PC-3 (cell line): ENCODE results near the gene SCN5A. TPM values are rescaled to one million over a fixed set of nuclear protein-coding genes. Genes with fewer than 3 reads are reported as not detected.

ENCODE experiments used
- ATAC-seq: fragments of 200-7000 bp; cut with Tn5 transposase; 2 replicates; pipeline ENCODE4 v1.9.1; 2020; ENCODE audit warnings: mild to moderate bottlenecking, moderate library complexity
- BruUV-seq: library from RNA; stranded (reverse); fragments of 400-500 nt; replicated peaks from 2 replicates; lab custom pipeline; 2021; lab: Mats Ljungman, UMichigan
- CTCF ChIA-PET: fragments of 300-600 bp; sonication (Branson Sonifier 250); formaldehyde crosslinking; loops from one replicate; lab custom pipeline; 2022; ENCODE audit warnings: antibody characterized with exemption; lab: Charles Lee
- POLR2A ChIA-PET: fragments of 300-600 bp; sonication (Branson Sonifier 250); formaldehyde crosslinking; loops from one replicate; lab custom pipeline; 2022; ENCODE audit warnings: antibody characterized with exemption; ENCODE audit not compliant: unreplicated experiment; lab: Charles Lee
- DNase-seq: peaks from one replicate; pipeline ENCODE4 v3.0.0-alpha.2; 2015
- H2AFZ ChIP-seq: fragments of 300-600 bp; sonication (generic); 2 replicates; pipeline ENCODE4 v1.6.0; 2016; ENCODE audit warnings: antibody characterized with exemption, low read length
- H3F3A ChIP-seq: fragments of 300-600 bp; sonication (generic); one replicate; pipeline ENCODE4 v1.6.0; 2017; ENCODE audit warnings: antibody characterized with exemption, low read length, control low read depth, mild to moderate bottlenecking; ENCODE audit not compliant: unreplicated experiment
- H3K27ac ChIP-seq: fragments of 300-600 bp; sonication (generic); 2 replicates; pipeline ENCODE4 v1.5.1; 2016; ENCODE audit warnings: mild to moderate bottlenecking, low read length
- H3K27me3 ChIP-seq: fragments of 300-600 bp; sonication (generic); 2 replicates; pipeline ENCODE4 v1.6.1; 2016; ENCODE audit warnings: low read length, mixed read lengths
- H3K36me3 ChIP-seq: fragments of 300-600 bp; sonication (generic); 2 replicates; pipeline ENCODE4 v1.6.1; 2016; ENCODE audit warnings: low read depth, mixed run types, low read length, mixed read lengths
- H3K4me1 ChIP-seq: fragments of 300-600 bp; sonication (generic); 2 replicates; pipeline ENCODE4 v1.5.1; 2016; ENCODE audit warnings: low read length; ENCODE audit not compliant: insufficient read depth
- H3K4me2 ChIP-seq: fragments of 300-600 bp; sonication (generic); 2 replicates; pipeline ENCODE4 v1.6.0; 2016; ENCODE audit warnings: low read length
- H3K4me3 ChIP-seq: fragments of 300-600 bp; sonication (generic); 2 replicates; pipeline ENCODE4 v1.5.1; 2016; ENCODE audit warnings: mild to moderate bottlenecking, low read length, mixed read lengths
- H3K79me2 ChIP-seq: fragments of 300-600 bp; sonication (generic); 2 replicates; pipeline ENCODE4 v1.6.1; 2017; ENCODE audit warnings: low read length, mixed read lengths
- H3K9ac ChIP-seq: fragments of 300-600 bp; sonication (generic); 2 replicates; pipeline ENCODE4 v1.6.0; 2016; ENCODE audit warnings: mild to moderate bottlenecking, low read length
- H3K9me2 ChIP-seq: fragments of 300-600 bp; sonication (generic); replicated peaks from 2 replicates; pipeline ENCODE4 v1.6.1; 2016; ENCODE audit warnings: mixed run types, low read length, mixed read lengths
- H3K9me3 ChIP-seq: fragments of 300-600 bp; sonication (generic); 2 replicates; pipeline ENCODE4 v1.6.1; 2016; ENCODE audit warnings: low read length, mixed read lengths
- H4K20me1 ChIP-seq: fragments of 300-600 bp; sonication (generic); 2 replicates; pipeline ENCODE4 v1.6.1; 2016; ENCODE audit warnings: low read length, mixed read lengths
- EZH2 ChIP-seq: fragments of 300-600 bp; sonication (generic); IDR thresholded peaks from one replicate; pipeline ENCODE4 v1.6.1; 2017; ENCODE audit warnings: antibody characterized with exemption, mild to moderate bottlenecking, low read length; ENCODE audit not compliant: unreplicated experiment
- EZH2phosphoT487 ChIP-seq: fragments of 300-600 bp; sonication (generic); IDR thresholded peaks from 2 replicates; pipeline ENCODE4 v1.6.1; 2018; ENCODE audit warnings: mild to moderate bottlenecking, antibody characterized with exemption, low read length, borderline replicate concordance
- intact Hi-C: fragments of 100-400 bp; cut with micrococcal nuclease; formaldehyde crosslinking; loops from 2 replicates; pipeline ENCODE4 v1.9.0; 2023
- total RNA-seq: library from RNA; depleted of rRNA; stranded (reverse); fragments of >200 nt; gene quantifications from 2 replicates; pipeline ENCODE4 v1.2.3, GENCODE V29; 2014
- TF ChIP-seq, protein P1 (sequence below): fragments of 300-600 bp; sonication (generic); conservative IDR thresholded peaks from 2 replicates; pipeline ENCODE4 v1.5.1; 2017; ENCODE audit warnings: antibody characterized with exemption, low read depth, mild to moderate bottlenecking, low read length

SCN5A gene
- total RNA-seq, 1 experiment from 2014 or later: not detected

DNA sequence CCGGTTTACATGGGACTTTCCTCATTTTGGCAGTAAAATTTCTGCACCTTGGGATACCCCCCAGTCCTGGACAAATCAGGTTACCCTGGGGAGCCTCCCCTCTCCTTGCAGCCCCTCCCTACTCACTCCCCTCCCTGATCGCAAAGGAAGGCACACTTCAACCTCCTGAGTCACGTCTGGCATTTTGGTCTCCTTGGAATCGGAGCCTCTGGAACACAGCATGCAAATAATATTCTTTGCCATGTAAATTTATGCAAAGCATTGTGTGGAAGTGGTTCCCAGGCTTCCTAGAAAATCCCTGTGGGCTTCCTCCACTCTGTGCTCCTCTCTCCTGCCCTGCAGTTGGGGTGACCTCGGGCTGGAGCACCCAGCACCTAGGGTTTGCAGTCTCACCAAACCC is 11.6 kb downstream of the SCN5A start:
- DNase-seq (no peak), ATAC-seq (no peak)
- no peak overlapping the region for H3K4me3 ChIP-seq
- no TSS peak for BruUV-seq
- H3K4me2 ChIP-seq: no peak overlapping the region
- no peaks in the 10 kb centered on the region for H3K79me2 ChIP-seq
- no peaks in the 10 kb centered on the region for H3K9me2 ChIP-seq
- H4K20me1 ChIP-seq: no peaks in the 10 kb centered on the region
- TF ChIP-seq EZH2 (no peak), EZH2phosphoT487 (no peak)
- TF ChIP-seq, protein P1, sequence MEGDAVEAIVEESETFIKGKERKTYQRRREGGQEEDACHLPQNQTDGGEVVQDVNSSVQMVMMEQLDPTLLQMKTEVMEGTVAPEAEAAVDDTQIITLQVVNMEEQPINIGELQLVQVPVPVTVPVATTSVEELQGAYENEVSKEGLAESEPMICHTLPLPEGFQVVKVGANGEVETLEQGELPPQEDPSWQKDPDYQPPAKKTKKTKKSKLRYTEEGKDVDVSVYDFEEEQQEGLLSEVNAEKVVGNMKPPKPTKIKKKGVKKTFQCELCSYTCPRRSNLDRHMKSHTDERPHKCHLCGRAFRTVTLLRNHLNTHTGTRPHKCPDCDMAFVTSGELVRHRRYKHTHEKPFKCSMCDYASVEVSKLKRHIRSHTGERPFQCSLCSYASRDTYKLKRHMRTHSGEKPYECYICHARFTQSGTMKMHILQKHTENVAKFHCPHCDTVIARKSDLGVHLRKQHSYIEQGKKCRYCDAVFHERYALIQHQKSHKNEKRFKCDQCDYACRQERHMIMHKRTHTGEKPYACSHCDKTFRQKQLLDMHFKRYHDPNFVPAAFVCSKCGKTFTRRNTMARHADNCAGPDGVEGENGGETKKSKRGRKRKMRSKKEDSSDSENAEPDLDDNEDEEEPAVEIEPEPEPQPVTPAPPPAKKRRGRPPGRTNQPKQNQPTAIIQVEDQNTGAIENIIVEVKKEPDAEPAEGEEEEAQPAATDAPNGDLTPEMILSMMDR: no peak
- H3K9me3 ChIP-seq: no peaks in the 10 kb centered on the region
- ChIA-PET POLR2A (no interaction called here), CTCF (no interaction called here)
- H2AFZ ChIP-seq: no peak overlapping the region
- H3K27ac ChIP-seq: no peak overlapping the region
- H3K4me1 ChIP-seq: no peaks in the 10 kb centered on the region
- H3K9ac ChIP-seq: no peak overlapping the region
- H3K36me3 ChIP-seq: no peaks in the 10 kb centered on the region
- H3F3A ChIP-seq: no peaks in the 10 kb centered on the region
- peaks cover 78% of the 10 kb centered on the region for H3K27me3 ChIP-seq
- intact Hi-C loops: no loop called here

DNA sequence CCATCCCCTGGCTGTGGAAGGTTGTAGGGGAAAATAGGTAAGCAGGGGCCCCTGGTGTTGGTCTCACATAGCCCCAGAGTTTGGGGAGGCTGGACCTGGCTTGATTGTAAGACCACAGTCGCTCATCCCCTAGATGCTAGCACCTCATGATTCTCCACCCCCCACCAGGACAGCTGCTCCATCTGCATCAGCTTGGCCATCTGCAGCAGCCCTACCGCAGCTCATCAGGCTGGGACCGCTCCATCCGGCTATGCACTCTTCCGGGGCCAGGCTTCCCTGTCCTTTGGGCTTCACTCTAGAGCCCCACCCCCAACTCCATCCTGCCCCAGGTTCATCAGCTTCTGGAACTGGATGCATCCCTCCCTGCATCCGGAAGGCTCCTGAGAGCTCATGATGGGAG is 12.6 kb downstream of the SCN5A start:
- no peaks in the 10 kb centered on the region for H3K4me1 ChIP-seq
- no peak overlapping the region for H3K4me2 ChIP-seq
- DNase-seq (no peak), ATAC-seq (no peak)
- peaks cover 78% of the 10 kb centered on the region for H3K27me3 ChIP-seq
- H3K4me3 ChIP-seq: no peak overlapping the region
- no TSS peak for BruUV-seq
- H3K9me2 ChIP-seq: no peaks in the 10 kb centered on the region
- no peaks in the 10 kb centered on the region for H3K36me3 ChIP-seq
- ChIA-PET CTCF (no interaction called here), POLR2A (no interaction called here)
- intact Hi-C loops: no loop called here
- no peak overlapping the region for H3K9ac ChIP-seq
- no peaks in the 10 kb centered on the region for H3K9me3 ChIP-seq
- no peaks in the 10 kb centered on the region for H3K79me2 ChIP-seq
- H3K27ac ChIP-seq: no peak overlapping the region
- H3F3A ChIP-seq: no peaks in the 10 kb centered on the region
- no peaks in the 10 kb centered on the region for H4K20me1 ChIP-seq
- TF ChIP-seq, protein P1: no peak
- no peak for TF ChIP-seq EZH2phosphoT487
- TF ChIP-seq EZH2: no peak
- H2AFZ ChIP-seq: no peak overlapping the region

DNA sequence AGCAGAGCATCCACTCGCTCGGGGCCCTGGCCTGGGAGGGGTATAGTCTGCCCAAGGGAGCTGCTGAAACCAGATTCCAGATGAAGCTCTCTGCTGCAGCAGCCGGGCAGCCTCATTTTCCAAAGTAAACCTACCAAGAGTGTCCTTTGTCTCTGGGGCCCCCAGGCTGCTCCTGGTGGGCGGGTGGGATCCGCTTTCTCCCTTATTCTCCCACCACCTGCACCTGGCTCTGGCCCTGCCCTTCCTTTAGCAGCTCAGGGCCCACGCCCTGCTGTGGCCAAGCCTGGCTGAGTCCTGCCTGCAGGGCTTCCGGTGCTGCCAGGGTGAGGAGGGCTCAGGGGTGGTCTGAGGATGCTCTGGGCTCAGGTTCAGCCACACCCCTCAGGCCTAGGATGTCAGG is 13.0 kb downstream of the SCN5A start:
- Histone ChIP-seq H3K79me2 (no peaks in the 10 kb centered on the region), H3K27ac (no peak overlapping the region), H3K4me2 (no peak overlapping the region), H3K9me2 (no peaks in the 10 kb centered on the region), H3K27me3 (peaks cover 78% of the 10 kb centered on the region), H2AFZ (no peak overlapping the region), H3K4me1 (no peaks in the 10 kb centered on the region), H3K36me3 (no peaks in the 10 kb centered on the region), H3K4me3 (no peak overlapping the region), H3K9me3 (no peaks in the 10 kb centered on the region), H4K20me1 (no peaks in the 10 kb centered on the region), H3K9ac (no peak overlapping the region), H3F3A (no peaks in the 10 kb centered on the region)
- intact Hi-C loops: no loop called here
- ATAC-seq (no peak), DNase-seq (no peak)
- POLR2A ChIA-PET: no interaction called here
- TF ChIP-seq, protein P1: no peak
- TF ChIP-seq EZH2phosphoT487 (no peak), EZH2 (no peak)
- CTCF ChIA-PET: no interaction called here
- BruUV-seq: no TSS peak
